ENCODE data around the gene GNG4.

The GNG4 gene

GRCh38 chr1:235649368-235650163 lies at the start of gene GNG4:
Gene GNG4 (minus strand): TSS chr1:235649784. CDS start chr1:235583838, 65,946 bp downstream.
- Histone ChIP-seq H3K27me3 (ENCODE audit: control insufficient read depth in 2 of 2, insufficient read depth in 2 of 2, low read length in 2 of 2) (peaks cover 13 to 15% of the 10 kb centered on the region in 2 donors), H3K9ac (ENCODE audit: low read depth in 1 of 2, low read length in 2 of 2) (peak within 1 kb of the TSS in 1 of 2 donors; percentile 33)

DNA sequence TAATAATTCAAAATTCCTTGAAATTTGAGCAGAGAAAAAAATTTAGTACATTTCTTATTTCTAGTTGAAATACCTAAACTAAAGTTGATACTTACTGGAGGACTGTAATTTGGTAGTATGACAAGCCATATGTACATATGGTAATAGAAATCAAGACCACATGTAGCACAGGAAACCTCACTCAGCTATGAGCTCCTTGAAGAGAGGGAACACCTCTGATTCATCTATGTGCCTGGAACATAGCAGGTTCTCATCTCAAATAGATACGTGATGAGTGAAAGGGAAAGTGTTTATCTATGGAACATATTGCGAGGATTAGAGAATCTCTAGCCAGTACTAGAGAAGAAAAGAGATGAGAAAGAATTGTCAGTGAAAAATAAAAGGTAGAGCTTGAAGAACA lies 47.9 kb upstream of the GNG4 start:
- H3K9ac ChIP-seq (ENCODE audit: low read depth in 1 of 2, low read length in 2 of 2): no peak overlapping the region
- H3K4me1 ChIP-seq (ENCODE audit: control insufficient read depth in 2 of 2, insufficient read depth in 2 of 2, low read length in 2 of 2): no peaks in the 10 kb centered on the region
- H3K36me3 ChIP-seq (ENCODE audit: control insufficient read depth in 2 of 2, insufficient read depth in 2 of 2, low read length in 2 of 2): peaks cover 17 to 24% of the 10 kb centered on the region in 2 donors

More at GRCh38 chr1:235649368-235650163, at the start of gene GNG4:
- no peaks in the 10 kb centered on the region for H3K9me3 ChIP-seq (ENCODE audit: control insufficient read depth in 2 of 2, low read length in 2 of 2)
- peaks cover 7 to 13% of the 10 kb centered on the region in 2 donors for H3K4me1 ChIP-seq (ENCODE audit: control insufficient read depth in 2 of 2, insufficient read depth in 2 of 2, low read length in 2 of 2)
- peak within 1 kb of the TSS; percentile 58 to 67 for H3K4me3 ChIP-seq (ENCODE audit: low read length in 2 of 2)
- no peaks in the 10 kb centered on the region for H3K36me3 ChIP-seq (ENCODE audit: control insufficient read depth in 2 of 2, insufficient read depth in 2 of 2, low read length in 2 of 2)
- H3K27ac ChIP-seq (ENCODE audit: low read depth in 2 of 2, low read length in 2 of 2): peak within 1 kb of the TSS in 1 of 2 donors; percentile 38

GRCh38 chr1:235689356-235689755 lies 39.8 kb upstream of the GNG4 start:
- Histone ChIP-seq H3K27me3 (ENCODE audit: control insufficient read depth in 2 of 2, insufficient read depth in 2 of 2, low read length in 2 of 2) (no peaks in the 10 kb centered on the region), H3K4me3 (ENCODE audit: low read length in 2 of 2) (no peak overlapping the region), H3K36me3 (ENCODE audit: control insufficient read depth in 2 of 2, insufficient read depth in 2 of 2, low read length in 2 of 2) (peaks cover 14 to 23% of the 10 kb centered on the region in 2 donors), H3K27ac (ENCODE audit: low read depth in 2 of 2, low read length in 2 of 2) (no peak overlapping the region), H3K9me3 (ENCODE audit: control insufficient read depth in 2 of 2, low read length in 2 of 2) (no peaks in the 10 kb centered on the region), H3K4me1 (ENCODE audit: control insufficient read depth in 2 of 2, insufficient read depth in 2 of 2, low read length in 2 of 2) (no peaks in the 10 kb centered on the region), H3K9ac (ENCODE audit: low read depth in 1 of 2, low read length in 2 of 2) (no peak overlapping the region)

More for the DNA sequence above, 47.9 kb upstream of the GNG4 start:
- no peaks in the 10 kb centered on the region for H3K27me3 ChIP-seq (ENCODE audit: control insufficient read depth in 2 of 2, insufficient read depth in 2 of 2, low read length in 2 of 2)
- no peaks in the 10 kb centered on the region for H3K9me3 ChIP-seq (ENCODE audit: control insufficient read depth in 2 of 2, low read length in 2 of 2)
- no peak overlapping the region for H3K4me3 ChIP-seq (ENCODE audit: low read length in 2 of 2)
- no peak overlapping the region for H3K27ac ChIP-seq (ENCODE audit: low read depth in 2 of 2, low read length in 2 of 2)

- H3K4me3 ChIP-seq (ENCODE audit: low read length in 2 of 2): no peak overlapping the region
- no peaks in the 10 kb centered on the region for H3K9me3 ChIP-seq (ENCODE audit: control insufficient read depth in 2 of 2, low read length in 2 of 2)
- H3K9ac ChIP-seq (ENCODE audit: low read depth in 1 of 2, low read length in 2 of 2): no peak overlapping the region
- H3K27ac ChIP-seq (ENCODE audit: low read depth in 2 of 2, low read length in 2 of 2): no peak overlapping the region
- no peaks in the 10 kb centered on the region for H3K4me1 ChIP-seq (ENCODE audit: control insufficient read depth in 2 of 2, insufficient read depth in 2 of 2, low read length in 2 of 2)
- H3K27me3 ChIP-seq (ENCODE audit: control insufficient read depth in 2 of 2, insufficient read depth in 2 of 2, low read length in 2 of 2): no peaks in the 10 kb centered on the region
- H3K36me3 ChIP-seq (ENCODE audit: control insufficient read depth in 2 of 2, insufficient read depth in 2 of 2, low read length in 2 of 2): peaks cover 14 to 24% of the 10 kb centered on the region in 2 donors
Observed at GRCh38 chr1:235688096-235688495, 38.5 kb upstream of the GNG4 start.

- H3K4me3 ChIP-seq (ENCODE audit: low read length in 2 of 2): no peak overlapping the region
- H3K27ac ChIP-seq (ENCODE audit: low read depth in 2 of 2, low read length in 2 of 2): no peak overlapping the region
- peaks cover 4 to 5% of the 10 kb centered on the region in 2 donors for H3K4me1 ChIP-seq (ENCODE audit: control insufficient read depth in 2 of 2, insufficient read depth in 2 of 2, low read length in 2 of 2)
- H3K36me3 ChIP-seq (ENCODE audit: control insufficient read depth in 2 of 2, insufficient read depth in 2 of 2, low read length in 2 of 2): peaks cover 3 to 19% of the 10 kb centered on the region in 2 donors
- H3K27me3 ChIP-seq (ENCODE audit: control insufficient read depth in 2 of 2, insufficient read depth in 2 of 2, low read length in 2 of 2): no peaks in the 10 kb centered on the region
- H3K9me3 ChIP-seq (ENCODE audit: control insufficient read depth in 2 of 2, low read length in 2 of 2): no peaks in the 10 kb centered on the region
- no peak overlapping the region for H3K9ac ChIP-seq (ENCODE audit: low read depth in 1 of 2, low read length in 2 of 2)
Observed at GRCh38 chr1:235683653-235684052, 34.1 kb upstream of the GNG4 start.

- Histone ChIP-seq H3K4me1 (ENCODE audit: control insufficient read depth in 2 of 2, insufficient read depth in 2 of 2, low read length in 2 of 2) (peaks cover 4 to 5% of the 10 kb centered on the region in 2 donors), H3K27ac (ENCODE audit: low read depth in 2 of 2, low read length in 2 of 2) (no peak overlapping the region), H3K9ac (ENCODE audit: low read depth in 1 of 2, low read length in 2 of 2) (no peak overlapping the region), H3K36me3 (ENCODE audit: control insufficient read depth in 2 of 2, insufficient read depth in 2 of 2, low read length in 2 of 2) (peaks cover 3 to 19% of the 10 kb centered on the region in 2 donors), H3K27me3 (ENCODE audit: control insufficient read depth in 2 of 2, insufficient read depth in 2 of 2, low read length in 2 of 2) (no peaks in the 10 kb centered on the region), H3K4me3 (ENCODE audit: low read length in 2 of 2) (no peak overlapping the region), H3K9me3 (ENCODE audit: control insufficient read depth in 2 of 2, low read length in 2 of 2) (no peaks in the 10 kb centered on the region)
Observed at GRCh38 chr1:235682216-235682615, 32.6 kb upstream of the GNG4 start.

- H3K4me3 ChIP-seq (ENCODE audit: low read length in 2 of 2): no peak overlapping the region
- H3K9me3 ChIP-seq (ENCODE audit: control insufficient read depth in 2 of 2, low read length in 2 of 2): peaks cover 0 to 4% of the 10 kb centered on the region in 2 donors
- H3K9ac ChIP-seq (ENCODE audit: low read depth in 1 of 2, low read length in 2 of 2): no peak overlapping the region
- H3K27ac ChIP-seq (ENCODE audit: low read depth in 2 of 2, low read length in 2 of 2): no peak overlapping the region
- H3K4me1 ChIP-seq (ENCODE audit: control insufficient read depth in 2 of 2, insufficient read depth in 2 of 2, low read length in 2 of 2): peaks cover 4 to 5% of the 10 kb centered on the region in 2 donors
- H3K36me3 ChIP-seq (ENCODE audit: control insufficient read depth in 2 of 2, insufficient read depth in 2 of 2, low read length in 2 of 2): peaks cover 22 to 29% of the 10 kb centered on the region in 2 donors
- no peaks in the 10 kb centered on the region for H3K27me3 ChIP-seq (ENCODE audit: control insufficient read depth in 2 of 2, insufficient read depth in 2 of 2, low read length in 2 of 2)
Observed at GRCh38 chr1:235679644-235680043, 30.1 kb upstream of the GNG4 start.

- no peak overlapping the region for H3K9ac ChIP-seq (ENCODE audit: low read depth in 1 of 2, low read length in 2 of 2)
- peaks cover 22 to 29% of the 10 kb centered on the region in 2 donors for H3K36me3 ChIP-seq (ENCODE audit: control insufficient read depth in 2 of 2, insufficient read depth in 2 of 2, low read length in 2 of 2)
- peaks cover 4 to 5% of the 10 kb centered on the region in 2 donors for H3K4me1 ChIP-seq (ENCODE audit: control insufficient read depth in 2 of 2, insufficient read depth in 2 of 2, low read length in 2 of 2)
- H3K27ac ChIP-seq (ENCODE audit: low read depth in 2 of 2, low read length in 2 of 2): no peak overlapping the region
- peaks cover 0 to 4% of the 10 kb centered on the region in 2 donors for H3K9me3 ChIP-seq (ENCODE audit: control insufficient read depth in 2 of 2, low read length in 2 of 2)
- H3K4me3 ChIP-seq (ENCODE audit: low read length in 2 of 2): no peak overlapping the region
- H3K27me3 ChIP-seq (ENCODE audit: control insufficient read depth in 2 of 2, insufficient read depth in 2 of 2, low read length in 2 of 2): no peaks in the 10 kb centered on the region
Observed at GRCh38 chr1:235679005-235679404, 29.4 kb upstream of the GNG4 start.

DNA sequence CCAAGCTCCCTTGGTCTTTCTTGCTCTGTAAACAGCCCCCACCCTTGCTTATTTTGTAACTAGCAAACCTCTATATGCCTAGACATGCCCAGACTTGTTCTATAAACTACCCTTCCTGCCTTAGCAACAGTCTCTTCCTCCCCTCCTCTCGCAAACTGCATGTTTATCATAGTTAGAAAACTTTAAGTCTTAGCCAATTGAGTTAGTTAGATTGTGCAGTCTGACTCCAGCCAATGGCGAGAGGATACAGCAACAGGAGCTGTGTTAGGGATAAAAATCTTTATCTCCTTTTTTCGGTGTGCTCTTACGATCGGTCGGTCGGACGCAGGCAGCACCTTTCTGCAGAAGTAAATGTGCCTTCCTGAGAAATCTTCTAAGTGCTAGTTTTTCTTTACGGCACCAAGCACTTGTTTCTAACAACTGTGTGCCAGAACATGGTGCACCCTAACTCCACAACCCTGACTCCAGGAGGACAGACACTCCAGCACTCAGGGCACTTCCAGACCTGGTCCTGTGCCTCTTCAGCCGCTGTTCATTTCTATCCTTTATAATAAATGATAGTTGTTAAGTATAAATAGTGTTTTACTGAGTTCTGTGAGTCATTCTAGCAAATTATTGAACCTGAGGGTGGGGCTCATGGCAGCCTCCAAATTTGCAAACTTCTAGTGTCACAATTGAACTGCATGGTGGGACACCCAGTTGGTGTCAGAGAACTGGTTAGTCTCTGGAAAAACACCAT lies 25.7 kb upstream of the GNG4 start:
- Histone ChIP-seq H3K4me1 (ENCODE audit: control insufficient read depth in 2 of 2, insufficient read depth in 2 of 2, low read length in 2 of 2) (peaks cover 4 to 5% of the 10 kb centered on the region in 2 donors), H3K27me3 (ENCODE audit: control insufficient read depth in 2 of 2, insufficient read depth in 2 of 2, low read length in 2 of 2) (no peaks in the 10 kb centered on the region), H3K36me3 (ENCODE audit: control insufficient read depth in 2 of 2, insufficient read depth in 2 of 2, low read length in 2 of 2) (peaks cover 23 to 25% of the 10 kb centered on the region in 2 donors), H3K4me3 (ENCODE audit: low read length in 2 of 2) (no peak overlapping the region), H3K27ac (ENCODE audit: low read depth in 2 of 2, low read length in 2 of 2) (no peak overlapping the region), H3K9me3 (ENCODE audit: control insufficient read depth in 2 of 2, low read length in 2 of 2) (peaks cover 7 to 9% of the 10 kb centered on the region in 2 donors), H3K9ac (ENCODE audit: low read depth in 1 of 2, low read length in 2 of 2) (no peak overlapping the region)

GRCh38 chr1:235673981-235674380 lies 24.4 kb upstream of the GNG4 start:
- Histone ChIP-seq H3K36me3 (ENCODE audit: control insufficient read depth in 2 of 2, insufficient read depth in 2 of 2, low read length in 2 of 2) (peaks cover 29 to 31% of the 10 kb centered on the region in 2 donors), H3K27me3 (ENCODE audit: control insufficient read depth in 2 of 2, insufficient read depth in 2 of 2, low read length in 2 of 2) (no peaks in the 10 kb centered on the region), H3K9ac (ENCODE audit: low read depth in 1 of 2, low read length in 2 of 2) (no peak overlapping the region), H3K4me3 (ENCODE audit: low read length in 2 of 2) (no peak overlapping the region), H3K27ac (ENCODE audit: low read depth in 2 of 2, low read length in 2 of 2) (no peak overlapping the region), H3K9me3 (ENCODE audit: control insufficient read depth in 2 of 2, low read length in 2 of 2) (peaks cover 13 to 18% of the 10 kb centered on the region in 2 donors), H3K4me1 (ENCODE audit: control insufficient read depth in 2 of 2, insufficient read depth in 2 of 2, low read length in 2 of 2) (peaks cover 2 to 3% of the 10 kb centered on the region in 2 donors)
